Measurements from ENCODE around the gene CRTAC1. TPM values are rescaled to one million over a fixed set of nuclear protein-coding genes. Genes with fewer than 3 reads are reported as not detected.

The CRTAC1 gene
- total RNA-seq, 1 experiment from 2014 or later = 0.46 TPM

DNA sequence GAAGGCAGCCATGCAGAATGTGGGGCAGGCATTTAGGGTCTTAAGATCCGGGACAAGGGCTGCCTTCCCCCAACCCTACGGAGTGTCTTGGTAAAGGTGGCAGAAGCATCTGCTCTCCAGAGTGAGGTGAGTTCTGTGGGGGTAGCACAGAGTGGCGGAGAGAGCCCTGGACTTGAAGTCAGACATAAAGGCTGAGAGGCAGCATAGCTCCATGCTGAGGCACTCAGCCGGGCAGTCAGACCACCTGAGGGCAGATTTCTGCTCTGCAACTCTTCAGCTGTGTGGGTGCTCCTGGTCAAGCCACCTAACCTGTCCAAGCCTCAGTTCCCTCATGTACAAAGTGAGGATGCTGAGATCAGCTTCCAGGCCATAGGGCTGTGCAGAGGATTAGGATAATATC lies 81.0 kb downstream of the CRTAC1 start:
- DNase-seq = no peak
- no peaks in the 10 kb centered on the region for H4K20me1 ChIP-seq (ENCODE audit: control insufficient read depth, insufficient read depth, insufficient read length)
- Mint-ChIP-seq H3K4me3 (no peak overlapping the region), H3K36me3 (ENCODE audit: insufficient read depth in 1 of 3, low read depth in 3 of 3) (no peaks in the 10 kb centered on the region), H3K9me3 (peaks cover 1 to 10% of the 10 kb centered on the region in 2 experiments; a peak in 3 of 5 replicates), H3K27me3 (ENCODE audit: low read depth) (peaks cover 36% of the 10 kb centered on the region), H3K4me1 (peaks cover 3 to 5% of the 10 kb centered on the region in 2 experiments; a peak in 3 of 4 replicates), H3K27ac (no peak overlapping the region)
- no peak overlapping the region for H4K5ac ChIP-seq (ENCODE audit: insufficient read length, low read depth, low read length)
- H3K23ac ChIP-seq (ENCODE audit: insufficient read length, low read depth, low read length) = no peak overlapping the region
- H3K4ac ChIP-seq (ENCODE audit: low read depth, low read length) = no peak overlapping the region
- H3K27me3 ChIP-seq (ENCODE audit: insufficient read depth, low read length) = no peaks in the 10 kb centered on the region; the same call in 1 of the 2 replicates
- no peak overlapping the region for H2AK5ac ChIP-seq (ENCODE audit: insufficient read length, low read length)
- no peak overlapping the region for H3K4me2 ChIP-seq (ENCODE audit: insufficient read depth, insufficient read length, low read length)
- H2AFZ ChIP-seq (ENCODE audit: low read length) = no peak overlapping the region
- no peak overlapping the region for H2BK5ac ChIP-seq (ENCODE audit: insufficient read length, low read length)
- H4K8ac ChIP-seq (replicated peaks; ENCODE audit: insufficient read length, low read depth, low read length) = no peak overlapping the region
- H3K9me3 ChIP-seq (ENCODE audit: control insufficient read depth, low read depth, low read length) = no peaks in the 10 kb centered on the region
- TF ChIP-seq, protein P1, sequence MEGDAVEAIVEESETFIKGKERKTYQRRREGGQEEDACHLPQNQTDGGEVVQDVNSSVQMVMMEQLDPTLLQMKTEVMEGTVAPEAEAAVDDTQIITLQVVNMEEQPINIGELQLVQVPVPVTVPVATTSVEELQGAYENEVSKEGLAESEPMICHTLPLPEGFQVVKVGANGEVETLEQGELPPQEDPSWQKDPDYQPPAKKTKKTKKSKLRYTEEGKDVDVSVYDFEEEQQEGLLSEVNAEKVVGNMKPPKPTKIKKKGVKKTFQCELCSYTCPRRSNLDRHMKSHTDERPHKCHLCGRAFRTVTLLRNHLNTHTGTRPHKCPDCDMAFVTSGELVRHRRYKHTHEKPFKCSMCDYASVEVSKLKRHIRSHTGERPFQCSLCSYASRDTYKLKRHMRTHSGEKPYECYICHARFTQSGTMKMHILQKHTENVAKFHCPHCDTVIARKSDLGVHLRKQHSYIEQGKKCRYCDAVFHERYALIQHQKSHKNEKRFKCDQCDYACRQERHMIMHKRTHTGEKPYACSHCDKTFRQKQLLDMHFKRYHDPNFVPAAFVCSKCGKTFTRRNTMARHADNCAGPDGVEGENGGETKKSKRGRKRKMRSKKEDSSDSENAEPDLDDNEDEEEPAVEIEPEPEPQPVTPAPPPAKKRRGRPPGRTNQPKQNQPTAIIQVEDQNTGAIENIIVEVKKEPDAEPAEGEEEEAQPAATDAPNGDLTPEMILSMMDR (conservative IDR thresholded peaks at IDR 0.05) = no peak
- no peak overlapping the region for H2BK12ac ChIP-seq (ENCODE audit: insufficient read length, low read depth, low read length)
- no peak overlapping the region for H3K56ac ChIP-seq (ENCODE audit: insufficient read length, low read depth, low read length)
- no peak overlapping the region for H4K91ac ChIP-seq (ENCODE audit: insufficient read length, low read depth, low read length)
- H2BK120ac ChIP-seq (ENCODE audit: low read depth, low read length, poor library complexity, severe bottlenecking) = no peak overlapping the region
- H3K23me2 ChIP-seq (ENCODE audit: insufficient read length, low read depth, low read length, poor library complexity, severe bottlenecking) = no peaks in the 10 kb centered on the region
- H3K18ac ChIP-seq (ENCODE audit: insufficient read length, low read depth, low read length) = no peak overlapping the region
- H2BK15ac ChIP-seq (ENCODE audit: low read depth, low read length) = no peak overlapping the region
- WGBS (ENCODE audit: extremely low coverage, insufficient read length, low lambda C conversion rate) = no CpG with 5 or more reads among the region's 4 CpGs
- no peak overlapping the region for H3T11ph ChIP-seq (ENCODE audit: low read length)
- no peaks in the 10 kb centered on the region for H3K4me1 ChIP-seq (ENCODE audit: insufficient read depth, low read length)
- no peaks in the 10 kb centered on the region for H3K79me2 ChIP-seq (ENCODE audit: insufficient read depth, low read length)
- no peak overlapping the region for H3K27ac ChIP-seq (ENCODE audit: insufficient read length, low read depth, low read length)
- no peak overlapping the region for H3K9ac ChIP-seq (ENCODE audit: extremely low read depth, insufficient read length, low read length)
- H2BK20ac ChIP-seq (ENCODE audit: low read depth, low read length, poor library complexity, severe bottlenecking) = no peak overlapping the region
- H3K14ac ChIP-seq (ENCODE audit: insufficient read depth, low read length) = no peak overlapping the region
- no peaks in the 10 kb centered on the region for H3K79me1 ChIP-seq (ENCODE audit: insufficient read depth, low read depth, low read length, poor library complexity, severe bottlenecking)

Measured in H9 (cell line).